MCF 10A (cell line): ENCODE measurements around the gene ATP5F1B. TPM values are rescaled to one million over a fixed set of nuclear protein-coding genes. Genes with fewer than 3 reads are reported as not detected.

Experiments used
- BruUV-seq: library from RNA; stranded (reverse); fragments of 400-500 nt; replicated peaks from 2 replicates; lab custom pipeline; 2021; lab: Mats Ljungman, UMichigan
- CTCF ChIA-PET: fragments of 300-600 bp; sonication (Branson Sonifier 250); formaldehyde crosslinking; extraction: SDS; loops from one replicate; lab custom pipeline; 2021; ENCODE audit warnings: antibody characterized with exemption, inconsistent platforms; lab: Yijun Ruan, JAX
- POLR2A ChIA-PET: fragments of 300-600, 350-650 bp; sonication (Branson Sonifier 250); formaldehyde crosslinking; extraction: SDS; loops from one replicate; lab custom pipeline; 2020; ENCODE audit warnings: antibody characterized with exemption, inconsistent platforms; lab: Yijun Ruan, JAX
- DNase-seq: peaks from one replicate; pipeline ENCODE4 v3.0.0-alpha.2; 2018; ENCODE audit not compliant: unreplicated experiment
- H3K27ac Mint-ChIP-seq: one replicate; pipeline ENCODE4 v1.8.0; 2022; ENCODE audit warnings: mild to moderate bottlenecking, low read depth, mixed read lengths; ENCODE audit not compliant: unreplicated experiment
- H3K27me3 Mint-ChIP-seq: one replicate; pipeline ENCODE4 v1.8.0; 2022; ENCODE audit warnings: mixed read lengths; ENCODE audit not compliant: insufficient read depth, unreplicated experiment
- H3K36me3 Mint-ChIP-seq: one replicate; pipeline ENCODE4 v1.8.0; 2022; ENCODE audit warnings: mild to moderate bottlenecking, moderate library complexity, mixed read lengths; ENCODE audit not compliant: insufficient read depth, unreplicated experiment
- H3K4me1 Mint-ChIP-seq: one replicate; pipeline ENCODE4 v1.8.0; 2022; ENCODE audit warnings: mixed read lengths; ENCODE audit not compliant: insufficient read depth, unreplicated experiment
- H3K4me3 Mint-ChIP-seq: one replicate; pipeline ENCODE4 v1.8.0; 2022; ENCODE audit warnings: mild to moderate bottlenecking, moderate library complexity, mixed read lengths; ENCODE audit not compliant: unreplicated experiment
- H3K9me3 Mint-ChIP-seq: one replicate; pipeline ENCODE4 v1.8.0; 2022; ENCODE audit warnings: mixed read lengths; ENCODE audit not compliant: unreplicated experiment
- CTCF ChIP-seq: fragments of 200-600 bp; IDR thresholded peaks from one replicate; pipeline ENCODE4 v1.8.0; 2022; ENCODE audit warnings: antibody characterized with exemption, mild to moderate bottlenecking; ENCODE audit not compliant: unreplicated experiment
- intact Hi-C: fragments of 100-400 bp; cut with micrococcal nuclease; formaldehyde crosslinking; loops from 2 replicates; pipeline ENCODE4 v1.14.1; 2022
- total RNA-seq: library from RNA; stranded (reverse); gene quantifications from 2 replicates; pipeline ENCODE4 v1.2.3, GENCODE V29; 2022

Gene ATP5F1B
- total RNA-seq, 1 experiment from 2014 or later = 909 TPM

- intact Hi-C loops = loop anchor here (1.0 kb wide), 2 partner anchors 42 to 81 kb away; no protein-coding TSS in a partner anchor
- H3K4me3 Mint-ChIP-seq = no peak overlapping the region
- no peaks in the 10 kb centered on the region for H3K9me3 Mint-ChIP-seq
- TF ChIP-seq CTCF = peak; percentile 82
- no peaks in the 10 kb centered on the region for H3K27me3 Mint-ChIP-seq
- peaks cover 10% of the 10 kb centered on the region for H3K4me1 Mint-ChIP-seq
- peaks cover 68% of the 10 kb centered on the region for H3K36me3 Mint-ChIP-seq
- ChIA-PET CTCF (interaction anchor here (0.5 to 9.4 kb wide), 23 partner anchors 8 to 400 kb away, joined by 3 to 90 read pairs (median 4); no protein-coding TSS in a partner anchor), POLR2A (interaction anchor here (0.8 to 1.3 kb wide), 6 partner anchors 10 to 131 kb away, joined by 3 to 5 read pairs (median 3); partner anchors contain the start of genes NACA and RBMS2)
- no TSS peak for BruUV-seq
- DNase-seq = peak; percentile 62
- peak overlapping the region; percentile 77 for H3K27ac Mint-ChIP-seq
These were observed 51.7 kb downstream of the ATP5F1B start for GRCh38 chr12:56593909-56594621.

- Mint-ChIP-seq H3K27me3 (no peaks in the 10 kb centered on the region), H3K27ac (no peak overlapping the region), H3K4me1 (peaks cover 10% of the 10 kb centered on the region), H3K9me3 (no peaks in the 10 kb centered on the region), H3K4me3 (no peak overlapping the region), H3K36me3 (peaks cover 68% of the 10 kb centered on the region)
- BruUV-seq = no TSS peak
- no peak for TF ChIP-seq CTCF
- DNase-seq = no peak
- POLR2A ChIA-PET = interaction anchor here (1.1 to 2.4 kb wide), 4 partner anchors 12 to 70 kb away, joined by 3 to 9 read pairs (median 4); partner anchors contain the start of gene RBMS2
- intact Hi-C loops = no loop called here
- CTCF ChIA-PET = interaction anchor here (1.3 to 9.4 kb wide), 8 partner anchors 11 to 78 kb away, joined by 3 to 90 read pairs (median 10); no protein-coding TSS in a partner anchor
These were observed 53.8 kb downstream of the ATP5F1B start for GRCh38 chr12:56591961-56592360.

DNA sequence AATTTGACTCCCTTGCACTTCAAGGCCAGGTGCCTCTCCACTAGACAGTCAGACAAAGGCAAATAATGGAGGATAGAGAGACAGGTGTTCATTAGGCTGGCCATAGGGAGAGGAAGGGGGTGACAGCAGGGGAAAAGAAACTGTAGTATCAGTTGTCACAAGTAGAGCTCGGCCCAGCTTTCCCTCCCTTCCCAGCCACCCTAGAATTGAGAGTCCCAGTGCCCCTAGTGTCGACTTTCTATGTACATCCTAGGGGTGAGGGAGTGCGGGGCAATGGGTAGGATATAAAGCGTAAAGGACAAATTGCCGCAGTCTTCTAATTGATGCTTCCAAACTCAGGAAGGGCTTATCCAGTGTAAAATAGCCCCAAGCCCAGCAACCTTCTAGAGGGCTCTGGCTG, 54.7 kb downstream of the ATP5F1B start:
- Mint-ChIP-seq H3K36me3 (peaks cover 66% of the 10 kb centered on the region), H3K9me3 (no peaks in the 10 kb centered on the region), H3K27ac (no peak overlapping the region), H3K4me1 (peaks cover 10% of the 10 kb centered on the region), H3K27me3 (no peaks in the 10 kb centered on the region), H3K4me3 (no peak overlapping the region)
- TSS peak; percentile 6 for BruUV-seq
- no peak for DNase-seq
- intact Hi-C loops = no loop called here
- CTCF ChIA-PET = interaction anchor here (0.6 to 9.4 kb wide), 18 partner anchors 11 to 144 kb away, joined by 3 to 90 read pairs (median 4); no protein-coding TSS in a partner anchor
- POLR2A ChIA-PET = interaction anchor here (1.0 to 2.4 kb wide), 5 partner anchors 11 to 69 kb away, joined by 3 to 9 read pairs (median 4); partner anchors contain the start of gene RBMS2
- TF ChIP-seq CTCF = no peak

GRCh38 chr12:56590237-56590830, 55.5 kb downstream of the ATP5F1B start:
- peak; percentile 59 for DNase-seq
- Mint-ChIP-seq H3K36me3 (peaks cover 68% of the 10 kb centered on the region), H3K4me1 (peaks cover 10% of the 10 kb centered on the region), H3K9me3 (no peaks in the 10 kb centered on the region), H3K27me3 (no peaks in the 10 kb centered on the region), H3K4me3 (no peak overlapping the region), H3K27ac (no peak overlapping the region)
- POLR2A ChIA-PET = interaction anchor here (0.9 to 2.4 kb wide), 6 partner anchors 10 to 46 kb away, joined by 3 to 9 read pairs (median 4); no protein-coding TSS in a partner anchor
- CTCF ChIA-PET = interaction anchor here (0.6 to 9.4 kb wide), 23 partner anchors 10 to 161 kb away, joined by 3 to 90 read pairs (median 4); no protein-coding TSS in a partner anchor
- intact Hi-C loops = no loop called here
- TF ChIP-seq CTCF = peak; percentile 33
- BruUV-seq = no TSS peak
